Stimulated activated CD4-positive, alpha-beta T cell treated with anti-CD3 and anti-CD28 coated beads, Interleukin-12 subunit alpha, Interleukin-12 subunit beta, amount 100 ng/mL, for 48 hours (primary cell): Measurements from ENCODE around the gene MACROD2.
"Not testable (repeated sequence)": the region's sequence is repeated elsewhere in the genome, so short reads cannot be mapped to it uniquely, and the experiment has no call there.

Source experiments
- DNase-seq, 3 donors: peaks; one replicate each; pipeline ENCODE4 v3.0.0-alpha.2; 2020; ENCODE audit warnings: low read depth in 2 of 3, low spot score in 1 of 3

The MACROD2 gene

DNA sequence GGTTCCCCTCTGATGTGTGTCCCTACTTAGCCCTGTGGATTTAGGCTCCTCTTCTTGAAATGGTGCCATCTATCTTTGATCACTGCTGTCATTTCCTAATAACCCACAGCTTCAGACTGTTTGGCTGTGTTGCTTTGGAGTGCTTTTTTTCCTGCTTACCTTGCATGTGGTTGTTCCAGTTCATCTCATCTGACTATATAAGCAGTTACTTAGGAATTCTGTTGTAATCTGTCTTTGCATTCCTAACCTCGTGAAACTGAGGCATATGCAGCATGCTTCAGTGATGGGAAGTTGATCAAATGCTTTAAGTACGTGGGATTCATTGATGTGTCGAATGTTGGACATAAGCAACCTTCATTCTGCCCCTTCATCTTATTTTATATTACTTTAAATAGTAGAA is 457.9 kb downstream of the MACROD2 start:
- DNase-seq = no peak

DNA sequence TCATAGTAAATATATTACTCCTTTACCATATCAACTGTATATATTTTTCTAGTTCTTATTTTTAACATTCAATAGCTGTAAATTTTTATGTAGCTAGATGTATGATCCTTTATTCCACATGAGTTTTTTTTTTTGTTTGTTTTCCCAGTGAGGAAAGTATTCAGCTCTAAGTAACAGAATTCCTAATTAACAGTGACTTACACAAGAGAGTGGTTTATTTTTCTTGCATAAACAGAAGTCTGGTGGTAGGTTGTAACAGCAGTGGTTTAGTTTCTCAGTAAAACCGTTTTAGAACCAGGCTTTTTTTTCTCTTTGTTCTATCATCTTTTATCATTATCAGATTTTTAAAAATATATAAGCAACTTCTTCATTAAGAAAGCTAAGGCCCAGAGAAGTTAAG is 459.0 kb downstream of the MACROD2 start:
- DNase-seq = no peak

DNA sequence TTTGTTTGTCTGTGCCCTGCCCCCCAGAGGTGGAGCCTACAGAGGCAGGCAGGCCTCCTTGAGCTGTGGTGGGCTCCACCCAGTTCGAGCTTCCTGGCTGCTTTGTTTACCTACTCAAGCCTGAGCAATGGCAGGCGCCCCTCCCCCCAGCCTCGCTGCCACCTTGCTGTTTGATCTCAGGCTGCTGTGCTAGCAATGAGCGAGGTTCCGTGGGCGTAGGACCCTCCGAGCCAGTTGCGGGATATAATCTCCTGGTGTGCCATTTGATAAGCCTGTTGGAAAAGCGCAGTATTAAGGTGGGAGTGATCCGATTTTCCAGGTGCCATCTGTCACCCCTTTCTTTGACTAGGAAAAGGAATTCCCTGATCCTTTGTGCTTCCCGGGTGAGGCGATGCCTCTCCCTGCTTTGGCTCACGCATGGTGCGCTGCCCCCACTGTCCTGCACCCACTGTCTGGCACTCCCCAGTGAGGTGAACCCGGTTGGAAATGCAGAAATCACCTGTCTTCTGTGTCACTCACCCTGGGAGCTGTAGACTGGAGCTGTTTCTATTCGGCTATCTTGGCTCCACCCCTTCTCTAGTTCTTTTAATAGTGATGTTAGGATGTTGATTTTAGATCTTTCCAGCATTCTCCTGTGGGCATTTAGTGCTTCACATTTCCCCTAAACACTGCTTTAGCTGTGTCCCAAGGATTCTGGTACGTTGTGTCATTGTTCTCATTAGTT is 471.9 kb downstream of the MACROD2 start:
- DNase-seq = not testable (repeated sequence)

DNA sequence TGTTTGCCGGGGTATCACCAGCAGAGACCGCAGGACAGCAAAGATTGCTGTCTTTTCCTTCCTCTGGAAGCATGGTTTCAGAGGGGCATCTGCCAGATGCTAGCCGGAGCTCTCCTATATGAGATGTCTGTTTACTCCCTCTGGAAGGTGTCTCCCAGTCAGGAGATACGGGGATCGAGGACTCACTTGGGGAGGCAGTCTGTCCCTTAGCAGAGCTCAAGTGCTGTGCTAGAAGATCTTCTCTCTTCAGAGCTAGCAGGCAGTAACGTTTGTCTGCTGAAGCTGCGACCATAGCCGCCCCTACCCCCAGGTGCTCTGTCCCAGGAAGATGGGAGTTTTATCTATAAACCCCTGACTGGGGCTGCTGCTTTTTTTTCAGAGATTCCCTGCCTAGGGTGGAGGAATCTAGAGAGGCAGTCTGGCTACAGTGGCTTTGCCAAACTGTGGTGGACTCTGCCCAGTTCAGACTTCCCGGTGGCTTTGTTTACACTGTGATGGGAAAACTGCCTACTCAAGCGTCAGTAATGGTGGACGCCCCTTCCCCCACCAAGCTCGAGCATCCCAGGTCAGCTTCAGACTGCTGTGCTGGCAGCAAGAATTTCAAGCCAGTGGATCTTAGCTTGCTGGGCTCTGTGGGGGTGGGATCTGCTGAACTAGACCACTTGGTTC is 475.0 kb downstream of the MACROD2 start:
- no peak for DNase-seq

DNA sequence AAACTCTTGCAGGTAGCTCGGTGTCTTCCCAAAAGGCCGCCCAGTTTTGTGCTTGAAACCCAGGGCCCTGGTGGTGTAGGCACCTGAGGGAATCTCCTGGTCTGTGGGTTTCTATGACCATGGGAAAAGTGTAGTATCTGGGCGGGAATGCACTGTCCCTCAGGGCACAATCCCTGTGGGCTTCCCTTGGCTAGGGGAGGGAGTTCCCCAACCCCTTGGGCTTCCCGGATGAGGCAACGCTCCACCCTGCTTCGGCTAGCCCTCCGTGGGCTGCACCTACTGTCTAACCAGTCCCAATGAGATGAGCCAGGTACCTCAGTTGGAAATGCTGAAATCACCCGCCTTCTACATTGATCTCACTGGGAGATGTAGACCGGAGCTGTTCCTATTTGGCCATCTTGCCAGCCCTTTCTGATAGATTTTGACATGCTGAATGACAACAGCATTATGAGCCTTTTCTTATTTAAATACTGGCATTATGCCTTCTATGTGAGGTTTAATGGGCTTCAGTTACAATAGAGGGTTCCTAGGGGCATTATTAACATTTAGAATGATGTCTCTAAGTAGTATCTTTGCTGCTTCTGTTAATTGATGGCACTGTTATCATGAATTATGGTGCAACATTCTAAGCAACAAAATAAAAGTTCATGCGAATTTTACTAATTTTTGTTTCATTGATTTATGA is 475.8 kb downstream of the MACROD2 start:
- DNase-seq = no peak

DNA sequence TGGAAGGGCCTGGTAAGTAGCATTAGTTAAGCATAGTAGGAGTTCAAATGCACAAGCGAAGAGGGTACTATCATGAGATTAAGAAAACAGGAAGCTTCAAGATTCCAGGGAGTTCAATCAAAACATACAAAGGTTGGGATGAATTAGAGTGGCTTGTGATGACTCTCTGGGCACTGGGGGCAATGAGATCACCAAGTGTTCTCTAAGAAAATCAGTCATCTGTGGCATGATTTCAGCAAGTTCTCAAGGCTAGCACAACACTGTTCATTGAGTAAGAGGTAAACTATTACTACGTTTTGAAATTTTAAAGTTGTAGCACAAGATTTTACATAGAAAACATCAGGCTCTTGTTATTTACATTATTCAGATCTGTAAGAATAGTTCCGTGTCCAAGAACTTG is 481.8 kb downstream of the MACROD2 start:
- no peak for DNase-seq

DNA sequence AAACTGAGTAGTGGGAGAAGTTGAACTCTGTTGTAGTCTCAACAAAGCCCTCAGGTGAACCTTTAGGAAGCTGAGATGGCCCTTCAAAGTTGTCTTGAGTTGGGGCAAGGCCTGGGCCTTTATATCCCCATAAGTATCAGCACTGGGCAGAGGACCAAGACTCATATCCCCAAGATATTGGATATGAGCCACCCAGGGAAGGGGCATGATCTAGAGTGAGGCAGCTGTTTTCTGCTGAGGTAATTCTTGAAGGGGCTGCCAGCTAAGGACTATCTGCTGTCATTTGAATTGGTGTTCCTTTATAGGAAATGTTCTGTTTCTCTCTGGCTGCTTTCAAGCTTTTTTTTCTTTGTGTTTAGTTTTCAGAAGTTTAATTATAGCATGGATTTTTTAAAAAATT is 482.8 kb downstream of the MACROD2 start:
- DNase-seq = no peak

DNA sequence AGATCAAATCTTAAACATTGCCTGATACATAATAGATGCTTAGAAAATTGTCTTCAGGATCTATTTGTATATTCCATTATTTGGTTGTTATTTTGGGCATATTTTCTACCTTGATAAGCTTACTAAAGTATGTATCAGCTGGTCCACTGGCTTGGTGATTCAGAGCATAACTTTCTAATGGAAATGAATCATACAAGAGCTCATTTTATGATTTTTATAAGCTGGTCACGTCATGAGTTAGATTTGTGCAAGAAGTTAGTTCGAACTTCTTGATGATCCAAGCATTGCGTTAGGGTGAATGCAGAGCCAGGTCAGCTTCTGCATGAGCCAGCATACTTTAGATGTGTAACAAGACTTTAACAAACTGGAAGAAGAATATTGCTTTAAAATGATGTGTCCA is 486.5 kb downstream of the MACROD2 start:
- DNase-seq = no peak

DNA sequence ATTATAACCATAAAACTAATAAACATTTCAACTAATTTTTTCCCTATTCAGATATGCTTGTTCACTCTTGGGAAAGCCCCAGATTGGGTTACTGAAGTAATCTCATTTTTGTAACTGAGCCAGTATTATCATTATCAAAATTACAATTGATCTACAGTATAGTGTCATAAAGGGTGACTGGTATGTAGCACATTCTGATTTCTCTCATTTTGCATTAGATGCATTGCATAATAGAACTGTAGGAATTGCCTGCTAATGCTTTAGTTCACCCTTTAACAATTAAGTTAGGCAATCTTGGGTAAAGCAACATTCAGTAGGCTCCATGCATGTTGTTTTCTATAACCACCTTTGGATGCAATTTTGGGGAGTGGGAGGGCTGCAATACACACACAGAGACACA is 492.9 kb downstream of the MACROD2 start:
- DNase-seq = no peak

DNA sequence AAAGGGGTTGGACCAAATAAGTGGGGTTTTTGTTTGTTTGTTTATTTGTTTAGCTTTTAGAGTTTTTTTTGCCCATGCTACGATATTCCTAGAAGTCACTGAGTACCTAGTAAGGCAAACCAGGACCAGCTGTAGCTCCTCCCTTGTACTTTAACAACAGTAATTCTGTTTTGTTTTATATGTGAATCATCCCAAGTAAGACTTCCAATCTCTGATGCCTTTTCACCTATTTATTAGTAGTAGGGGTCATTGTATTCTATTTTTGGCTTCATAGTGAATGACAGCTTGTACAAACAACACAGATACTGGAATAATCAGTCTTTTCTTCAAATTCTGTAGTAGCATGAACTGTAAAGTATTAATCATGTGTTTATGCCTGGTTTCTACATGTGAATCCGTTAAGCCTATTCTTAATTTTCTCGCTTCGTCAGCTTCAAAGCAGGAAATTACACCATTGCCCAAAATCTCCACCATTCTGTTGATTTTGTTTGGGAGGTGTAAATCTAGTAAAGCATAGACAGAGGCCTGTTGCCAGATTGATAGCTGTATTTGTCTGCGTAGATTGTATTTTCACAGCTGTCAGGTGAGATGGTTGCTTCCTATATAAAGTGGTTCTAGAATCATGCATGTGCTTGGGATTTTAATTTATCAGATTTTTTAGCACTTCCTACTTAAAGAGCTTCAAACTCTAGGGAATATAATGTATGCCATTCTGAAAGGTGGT is 493.6 kb downstream of the MACROD2 start:
- DNase-seq = no peak

DNA sequence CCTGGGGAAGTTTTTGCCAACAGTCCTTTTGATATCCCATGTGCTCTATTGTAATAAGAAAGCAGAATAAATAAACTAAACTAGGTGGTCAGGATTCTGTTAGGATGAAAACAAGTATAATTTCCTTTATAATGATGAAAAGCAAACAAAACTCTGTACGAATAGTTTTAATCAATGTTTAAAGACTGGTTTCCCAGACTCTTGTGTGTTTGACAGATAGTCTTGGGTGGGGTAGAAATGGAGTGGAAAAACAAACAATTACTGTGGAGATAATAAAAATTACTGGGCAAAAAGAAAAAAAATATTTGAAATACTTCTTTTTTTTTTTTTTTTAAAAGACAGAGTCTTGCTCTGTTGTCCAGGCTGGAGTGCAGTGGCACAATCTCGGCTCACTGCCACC is 494.2 kb downstream of the MACROD2 start:
- no peak for DNase-seq

DNA sequence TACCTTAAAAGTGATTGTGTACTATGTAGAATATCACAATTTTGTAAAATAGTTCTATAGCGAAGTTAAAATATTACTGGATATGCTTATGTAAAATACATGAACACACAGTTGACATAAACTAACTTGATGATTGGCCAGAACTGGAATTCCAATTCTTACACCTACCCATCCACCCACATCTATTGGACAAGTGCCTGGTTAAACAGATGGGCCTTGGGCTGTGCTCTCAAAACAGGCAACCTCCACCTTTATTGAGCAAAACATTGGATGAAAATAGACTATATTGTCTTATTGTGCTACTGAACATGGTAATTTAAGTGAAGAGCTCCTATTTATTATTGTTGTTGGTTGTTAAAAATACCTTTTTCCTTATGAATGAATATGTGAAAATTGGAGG is 496.1 kb downstream of the MACROD2 start:
- no peak for DNase-seq

DNA sequence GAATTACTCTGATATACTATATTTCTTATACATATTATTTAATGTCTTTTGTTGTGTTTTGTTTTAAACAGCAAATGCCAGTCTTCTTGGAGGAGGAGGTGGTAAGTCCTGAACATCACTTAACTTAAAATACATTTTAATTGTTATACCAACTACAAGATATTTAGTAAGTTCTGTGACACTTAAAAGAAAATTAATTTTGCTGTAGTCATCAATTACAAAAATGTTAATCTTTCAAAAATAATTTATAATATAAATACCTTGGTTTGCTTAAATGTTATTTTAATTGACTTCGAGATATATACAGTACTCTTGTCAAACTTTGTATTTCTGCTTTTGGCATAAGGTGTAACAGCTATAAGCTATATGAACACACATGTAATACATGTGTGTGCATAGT is 498.1 kb downstream of the MACROD2 start:
- DNase-seq = no peak

DNA sequence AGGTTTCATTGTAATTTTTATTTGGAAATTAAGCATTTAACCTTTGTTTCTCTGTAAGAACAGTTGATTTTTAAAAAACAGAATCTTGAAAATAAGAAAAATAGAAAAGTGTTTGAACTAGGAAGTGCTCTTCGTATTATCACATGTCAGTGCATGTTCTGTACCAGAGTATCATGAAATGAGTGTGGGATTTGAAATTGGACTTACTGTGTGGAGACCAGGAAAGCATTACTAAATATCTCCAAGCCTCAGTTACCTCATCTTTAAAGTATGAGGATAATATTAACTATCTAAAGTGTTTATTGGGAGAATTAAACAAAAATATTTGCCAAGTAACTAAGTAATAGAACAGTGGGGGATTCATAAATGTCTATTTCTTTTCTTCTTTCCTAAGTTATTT is 499.0 kb downstream of the MACROD2 start:
- DNase-seq = no peak

DNA sequence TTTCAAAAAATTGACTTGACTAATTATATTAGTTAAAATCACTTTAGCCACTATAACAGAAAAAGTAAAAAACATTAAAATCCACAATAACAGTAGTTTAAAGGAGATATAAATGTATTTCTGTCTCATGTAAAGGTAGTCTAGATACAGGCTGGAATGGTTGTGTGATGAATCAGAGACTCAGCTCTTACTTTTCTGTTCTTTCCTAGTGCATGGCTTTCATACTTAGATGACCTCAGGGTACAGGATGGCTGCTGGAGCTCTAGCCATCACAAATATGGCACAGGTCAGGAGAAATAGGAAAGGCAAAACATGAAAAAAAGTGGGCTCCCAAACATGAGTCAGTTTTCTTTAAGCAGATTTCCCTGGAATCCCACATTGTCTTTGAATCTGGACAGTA is 499.8 kb downstream of the MACROD2 start:
- no peak for DNase-seq

DNA sequence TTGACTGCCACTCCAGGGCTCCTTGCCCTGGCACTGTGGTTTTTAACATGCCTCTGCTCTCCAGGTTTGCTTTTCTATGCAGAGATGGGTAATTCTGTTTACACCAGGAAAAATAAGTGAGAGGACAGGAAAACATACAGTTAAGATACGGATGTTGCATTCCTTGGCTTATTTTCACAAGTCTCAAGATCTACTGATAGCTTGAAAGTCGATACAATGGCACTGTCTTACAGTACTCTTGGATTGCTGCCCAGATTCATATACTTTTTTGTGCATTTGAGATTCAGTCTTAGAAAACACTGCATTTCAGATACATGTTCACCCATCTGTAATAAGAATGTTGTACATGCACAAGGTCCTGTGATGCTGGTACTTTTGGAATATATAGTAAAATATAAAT is 501.7 kb downstream of the MACROD2 start:
- DNase-seq = no peak

DNA sequence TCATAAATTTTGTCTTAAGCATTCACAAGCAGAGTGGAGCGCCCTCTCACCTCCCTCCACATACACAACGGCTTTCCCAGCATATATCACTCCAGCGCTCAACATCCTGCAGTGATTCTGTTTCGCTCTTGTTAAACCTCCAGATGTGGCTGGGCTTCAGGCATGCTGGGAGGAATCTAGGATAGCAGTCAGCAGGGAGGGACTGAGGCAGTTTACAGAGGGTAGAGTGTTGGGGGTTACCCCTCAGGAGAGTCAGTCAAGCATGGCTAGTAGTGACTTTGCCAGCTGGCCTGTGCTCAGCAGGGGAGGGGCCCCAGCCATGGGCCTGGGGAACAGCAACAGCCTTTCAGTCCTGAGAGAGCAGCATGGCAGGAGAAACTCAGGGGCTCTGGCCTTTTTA is 503.5 kb downstream of the MACROD2 start:
- no peak for DNase-seq

DNA sequence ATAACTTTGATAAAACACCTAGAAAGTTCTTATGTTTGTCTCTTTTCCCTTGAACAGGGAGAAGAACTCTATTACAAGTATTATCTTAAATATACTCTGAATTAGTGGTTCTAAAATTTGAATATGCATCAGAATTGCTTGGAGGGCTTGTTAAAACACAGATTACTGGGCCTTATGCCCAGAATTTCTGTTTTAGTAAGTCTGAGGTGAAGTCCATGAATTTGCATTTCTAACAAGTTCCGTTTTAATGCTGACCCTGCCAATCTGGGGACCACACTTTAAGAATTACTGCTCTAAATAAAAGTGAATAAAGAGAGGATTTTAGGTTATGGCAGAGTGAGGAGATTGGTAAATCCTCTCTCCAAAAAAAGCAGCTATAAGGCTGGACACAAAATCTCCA is 510.2 kb downstream of the MACROD2 start:
- no peak for DNase-seq

DNA sequence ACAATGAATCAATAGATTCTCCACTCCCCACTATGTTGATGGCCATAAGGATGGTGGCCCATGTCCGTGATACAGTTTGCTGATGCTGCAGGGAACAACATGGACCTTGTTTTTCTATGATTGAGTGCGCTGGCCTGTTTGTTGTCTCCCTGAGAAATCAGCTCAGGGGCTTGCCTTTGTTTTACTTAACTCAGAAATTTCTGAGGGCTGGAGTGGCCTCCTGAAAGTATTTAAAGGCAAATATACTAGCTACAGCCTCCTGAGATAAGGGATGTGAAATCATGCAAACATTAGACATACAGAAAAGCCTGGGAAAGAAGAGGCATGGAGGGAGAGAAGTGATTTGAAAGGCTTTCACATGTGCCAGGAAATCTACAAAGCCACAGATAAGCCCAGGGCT is 512.4 kb downstream of the MACROD2 start:
- no peak for DNase-seq

DNA sequence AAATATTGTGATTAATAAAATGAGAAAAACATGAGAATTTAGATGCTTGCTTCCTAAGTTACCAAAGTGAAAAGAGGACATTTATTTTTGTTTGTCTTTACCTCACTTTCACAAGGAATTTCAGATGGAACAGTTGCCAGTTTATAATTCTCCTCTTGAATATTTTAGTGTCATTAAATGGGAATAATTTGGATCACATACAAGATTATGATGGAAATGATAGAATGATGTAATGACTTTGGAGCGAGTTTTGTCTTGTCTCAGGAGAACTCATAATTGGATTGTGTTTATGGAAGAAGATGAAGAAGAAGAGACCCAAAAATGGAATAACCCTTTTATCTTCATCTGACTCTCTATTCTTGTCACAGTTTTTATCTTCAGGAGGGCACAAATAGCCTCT is 515.0 kb downstream of the MACROD2 start:
- DNase-seq = no peak

DNA sequence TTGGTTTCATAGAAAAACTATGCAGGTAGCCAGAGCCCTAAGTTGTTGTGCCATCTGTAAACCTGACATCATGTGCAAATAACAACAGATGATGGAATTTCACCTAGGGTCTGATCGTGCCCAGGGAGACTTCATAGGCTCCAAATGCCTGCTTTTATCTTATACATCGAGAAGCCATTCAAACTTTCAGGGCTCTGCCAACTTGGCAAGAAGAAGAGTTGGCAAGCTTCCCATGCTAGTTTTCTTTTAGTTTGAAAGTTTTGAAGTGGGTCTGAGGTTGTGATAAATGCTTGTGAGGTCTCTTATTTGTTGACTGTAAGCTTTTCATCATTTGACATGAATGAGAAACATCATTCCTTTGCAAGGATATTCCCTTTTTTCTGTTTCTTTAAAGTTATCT is 517.5 kb downstream of the MACROD2 start:
- no peak for DNase-seq

DNA sequence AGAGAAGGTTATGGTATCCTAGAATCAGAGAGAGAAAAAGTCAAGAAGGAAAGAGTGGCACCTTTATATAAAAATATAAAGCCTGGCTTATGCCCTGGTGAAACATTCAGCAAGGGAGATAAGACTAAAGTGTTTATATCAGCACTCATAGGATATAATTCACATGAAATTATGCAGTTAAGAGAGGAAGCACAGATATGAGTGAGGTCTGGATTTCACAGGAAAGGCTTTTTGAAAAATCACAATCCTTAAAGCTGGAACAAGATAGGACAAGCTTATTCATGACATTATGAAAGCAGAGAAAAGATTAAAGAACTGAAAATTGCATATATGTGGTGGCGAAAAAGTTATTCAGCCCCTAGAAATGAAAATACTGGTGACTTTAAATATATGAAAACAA is 523.3 kb downstream of the MACROD2 start:
- DNase-seq = no peak
